Stimulated activated CD8-positive, alpha-beta memory T cell treated with anti-CD3 and anti-CD28 coated beads, Interleukin-12 subunit alpha, Interleukin-12 subunit beta, amount 100 ng/mL, for 24 hours (primary cell): Measurements from ENCODE around the gene MYF6.

Experiments
- DNase-seq: peaks from one replicate; pipeline ENCODE4 v3.0.0-alpha.2; 2020; ENCODE audit errors: extremely low read depth

Gene MYF6

DNA sequence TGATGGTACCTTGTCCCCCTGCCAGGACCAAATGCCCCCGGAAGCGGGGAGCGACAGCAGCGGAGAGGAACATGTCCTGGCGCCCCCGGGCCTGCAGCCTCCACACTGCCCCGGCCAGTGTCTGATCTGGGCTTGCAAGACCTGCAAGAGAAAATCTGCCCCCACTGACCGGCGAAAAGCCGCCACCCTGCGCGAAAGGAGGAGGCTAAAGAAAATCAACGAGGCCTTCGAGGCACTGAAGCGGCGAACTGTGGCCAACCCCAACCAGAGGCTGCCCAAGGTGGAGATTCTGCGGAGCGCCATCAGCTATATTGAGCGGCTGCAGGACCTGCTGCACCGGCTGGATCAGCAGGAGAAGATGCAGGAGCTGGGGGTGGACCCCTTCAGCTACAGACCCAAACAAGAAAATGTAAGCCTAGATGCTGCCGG, 410 bp downstream of the MYF6 start:
- no peak for DNase-seq

DNA sequence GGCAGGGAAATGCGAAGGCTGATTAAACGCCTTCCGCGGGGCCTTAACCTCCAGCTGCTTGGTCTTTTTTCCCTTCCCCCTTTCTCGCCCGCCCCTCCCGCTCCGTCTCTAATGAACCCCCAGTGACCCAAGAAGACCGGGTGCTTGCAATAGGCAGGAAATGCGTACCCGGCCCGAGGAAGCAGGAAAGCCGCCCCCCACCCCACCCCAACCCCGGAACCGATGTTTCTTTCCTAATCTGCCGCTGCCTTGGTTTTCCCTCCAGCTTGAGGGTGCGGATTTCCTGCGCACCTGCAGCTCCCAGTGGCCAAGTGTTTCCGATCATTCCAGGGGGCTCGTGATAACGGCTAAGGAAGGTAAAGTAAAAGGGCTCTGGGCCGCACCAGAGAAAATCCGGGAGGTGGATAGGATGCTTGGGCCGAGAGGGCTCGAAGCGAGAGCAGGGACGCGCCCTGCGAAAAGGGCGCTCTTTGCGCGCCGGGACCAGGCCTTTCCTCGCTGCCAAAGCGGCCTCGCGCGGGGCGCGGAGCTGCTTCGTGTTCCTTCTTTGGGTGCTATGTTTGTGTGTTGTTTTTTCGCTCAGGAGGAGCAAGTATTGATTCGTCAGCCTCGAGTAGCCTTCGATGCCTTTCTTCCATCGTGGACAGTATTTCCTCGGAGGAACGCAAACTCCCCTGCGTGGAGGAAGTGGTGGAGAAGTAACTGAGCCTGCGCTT, 983 bp downstream of the MYF6 start:
- no peak for DNase-seq

DNA sequence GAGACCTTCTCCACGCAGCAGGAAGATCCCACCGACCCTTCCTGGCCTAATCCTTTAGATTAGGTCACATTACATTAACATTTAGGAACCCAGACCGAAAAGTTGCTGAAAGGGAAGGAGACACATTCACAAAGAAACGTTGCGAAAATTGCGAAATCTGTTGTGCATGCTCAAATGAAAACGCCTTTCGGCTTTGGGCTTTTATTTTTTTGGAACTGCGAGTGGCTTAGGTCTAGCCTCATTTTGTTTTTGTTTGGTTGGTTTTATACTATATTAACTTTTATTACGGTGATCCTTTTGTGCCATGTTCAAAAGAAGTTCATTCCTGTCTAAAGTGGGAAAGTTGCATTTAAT, 1.5 kb downstream of the MYF6 start:
- no peak for DNase-seq

DNA sequence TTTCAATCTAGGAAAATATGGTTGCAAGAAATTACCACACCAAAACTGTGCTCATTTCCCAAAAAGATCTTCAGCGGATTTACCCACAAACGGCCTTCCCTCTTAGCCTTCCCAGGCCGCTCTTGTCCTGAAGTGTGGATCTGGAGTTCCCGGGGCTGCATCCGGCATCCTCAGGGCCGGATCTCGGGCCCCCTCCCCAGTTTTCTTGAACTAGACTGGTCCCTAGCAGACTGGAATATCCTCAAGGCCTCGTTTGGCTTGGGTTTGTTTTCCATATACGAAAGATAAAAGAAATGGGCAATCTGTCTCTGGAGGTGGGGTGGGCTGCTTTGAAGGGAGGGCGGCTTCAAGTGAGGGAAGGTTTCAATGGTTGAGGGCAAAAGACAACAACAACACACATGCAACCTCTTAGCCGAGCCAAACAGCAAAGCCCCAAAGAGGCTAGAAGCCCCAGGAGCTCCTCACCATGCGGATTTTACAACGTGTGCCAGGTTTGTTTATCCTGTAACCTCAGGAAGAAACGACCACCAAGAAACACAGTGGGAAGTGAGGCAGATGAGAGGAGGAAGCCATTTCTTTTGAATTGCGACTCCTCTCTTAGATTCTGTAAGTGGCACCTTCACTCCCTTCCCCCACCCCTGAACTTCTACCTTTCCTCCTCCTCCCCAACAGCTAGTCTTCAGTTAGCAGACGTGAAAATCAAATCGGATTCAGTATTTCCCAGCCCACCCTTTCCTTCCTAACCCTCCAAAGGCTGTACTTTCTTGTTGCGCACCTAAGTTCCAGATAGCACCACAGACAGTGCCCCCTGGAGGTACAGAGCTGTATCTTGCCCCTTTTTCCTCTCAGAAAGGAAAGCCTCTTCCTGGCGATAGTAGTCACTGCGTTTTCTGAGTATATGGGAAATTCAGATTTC, 2.6 kb downstream of the MYF6 start:
- DNase-seq = no peak

DNA sequence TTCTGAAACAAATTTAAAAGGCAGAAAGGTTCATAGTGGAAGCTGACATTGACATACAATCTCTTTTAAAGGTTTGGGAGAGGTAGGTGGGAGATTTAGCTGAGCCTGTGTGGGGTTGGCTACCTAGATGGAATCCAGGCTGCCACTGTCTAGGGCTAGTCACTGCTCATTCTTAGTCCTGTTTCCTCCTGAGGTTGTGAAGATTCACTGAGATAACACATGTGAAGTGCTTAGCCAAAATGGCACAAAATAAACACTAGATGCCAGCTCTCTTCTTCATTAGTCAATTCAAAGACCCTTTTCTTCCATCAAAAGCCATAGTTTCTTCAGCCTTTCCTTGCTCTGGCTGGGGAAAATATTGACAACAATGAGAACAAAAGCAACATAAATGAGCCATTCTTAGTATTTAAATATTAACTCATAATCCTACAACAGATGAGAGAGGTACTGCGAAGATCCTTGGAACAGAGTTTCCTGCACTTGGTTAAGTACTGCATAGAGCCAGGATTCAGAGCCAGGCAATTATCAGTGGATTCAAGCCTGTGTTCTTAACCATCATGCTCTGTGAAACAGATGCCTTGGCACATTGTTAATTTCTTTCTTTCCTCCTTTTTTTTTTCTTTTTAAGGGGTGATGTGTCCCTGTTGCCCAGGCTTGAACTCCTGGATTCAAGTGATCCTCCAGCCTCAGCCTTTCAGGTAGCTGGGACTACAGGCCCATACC, 3.5 kb downstream of the MYF6 start:
- DNase-seq = no peak

DNA sequence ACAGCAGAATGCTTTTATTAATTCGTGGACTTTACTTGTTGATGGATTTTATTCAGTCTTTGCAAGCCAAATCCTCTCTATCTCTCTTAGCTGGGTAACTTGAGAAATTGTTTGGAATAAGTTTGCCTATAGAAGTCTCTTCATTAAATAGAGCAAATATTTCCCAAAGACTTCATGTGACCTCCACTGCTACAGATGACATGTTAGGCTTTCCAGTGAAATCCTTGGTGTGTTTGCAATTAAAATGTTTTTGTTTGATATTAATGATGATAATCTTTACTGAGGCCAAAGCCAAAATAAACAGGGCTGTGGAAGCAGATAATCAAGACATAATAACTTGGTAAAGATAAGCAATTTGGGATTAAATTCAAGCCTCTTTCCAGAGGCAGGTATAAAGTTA, 4.4 kb downstream of the MYF6 start:
- DNase-seq = no peak

DNA sequence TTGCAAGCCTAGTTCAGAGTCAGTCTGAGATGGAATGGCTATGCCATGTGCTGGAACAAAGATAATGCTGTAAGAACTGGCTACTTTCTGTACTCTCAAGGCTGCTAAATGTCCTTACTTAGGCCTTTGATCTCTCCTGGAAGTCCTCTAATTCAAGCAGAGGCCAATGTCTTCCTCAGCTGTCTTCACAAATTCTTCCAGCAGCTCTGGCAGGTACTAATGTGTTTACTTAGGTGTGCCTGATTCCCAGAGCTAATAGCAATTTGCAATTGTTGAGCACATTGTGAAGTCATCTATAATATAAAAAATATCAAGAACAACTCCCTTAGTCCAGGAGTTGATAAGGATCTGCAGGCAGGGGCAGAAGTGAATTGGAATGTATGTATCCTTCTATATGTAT, 5.4 kb downstream of the MYF6 start:
- DNase-seq = no peak

DNA sequence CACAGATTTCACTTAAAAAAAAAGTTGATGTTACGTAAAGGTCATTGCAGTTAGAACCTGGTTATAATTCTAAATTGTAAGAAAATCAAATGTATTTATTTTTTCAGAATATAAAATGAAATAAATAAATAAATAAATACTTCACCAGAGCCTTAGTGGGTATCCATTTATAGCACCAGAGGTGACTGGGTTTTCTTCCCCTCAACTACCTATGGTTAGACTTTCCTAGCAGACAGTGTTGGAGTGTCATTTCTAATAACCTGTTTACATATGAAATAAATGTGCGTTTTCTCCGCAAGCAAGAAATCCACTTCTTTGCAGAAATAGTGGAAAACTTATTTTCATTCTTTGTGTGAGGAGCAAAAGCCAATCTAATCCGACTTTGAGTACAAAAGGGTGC, 6.0 kb downstream of the MYF6 start:
- no peak for DNase-seq

DNA sequence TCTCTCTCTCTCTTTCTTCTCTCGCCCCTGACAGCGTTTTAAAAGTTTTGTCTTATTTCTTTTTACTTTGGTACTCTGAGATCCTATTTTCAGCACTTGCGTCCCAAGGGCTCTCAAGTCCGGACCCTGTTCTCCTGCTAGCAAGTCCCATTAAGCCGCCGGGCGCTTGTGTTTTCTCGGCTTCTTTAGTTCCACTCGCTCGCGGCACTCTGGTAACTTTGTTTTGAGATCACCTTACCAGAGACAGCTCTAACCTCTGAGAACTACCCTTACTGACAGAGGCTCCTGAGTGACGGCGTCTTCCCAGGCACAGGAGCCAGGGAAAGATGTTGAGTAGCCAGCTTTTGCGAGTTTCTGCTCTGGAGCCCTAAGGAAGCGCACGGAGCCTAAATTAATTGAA, 6.6 kb downstream of the MYF6 start:
- no peak for DNase-seq

DNA sequence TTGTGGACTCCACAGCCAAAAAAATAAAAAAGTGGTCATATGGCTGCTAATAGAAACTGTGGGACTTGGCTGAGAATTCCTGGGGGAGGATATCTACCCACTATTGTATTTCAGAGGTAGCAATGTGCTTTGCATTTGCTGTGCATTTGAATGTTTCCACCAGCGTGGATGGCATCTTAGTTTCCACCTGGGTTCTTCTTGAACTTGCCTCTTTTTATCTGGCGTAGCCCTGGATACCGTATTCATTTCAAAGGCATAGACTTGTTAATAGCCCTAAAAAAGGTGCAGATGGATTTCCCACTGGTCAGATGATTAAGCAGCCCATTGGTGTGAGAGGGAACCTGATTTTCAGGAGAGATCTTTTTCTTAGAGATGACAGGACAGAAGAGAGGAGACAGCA, 7.4 kb downstream of the MYF6 start:
- no peak for DNase-seq

DNA sequence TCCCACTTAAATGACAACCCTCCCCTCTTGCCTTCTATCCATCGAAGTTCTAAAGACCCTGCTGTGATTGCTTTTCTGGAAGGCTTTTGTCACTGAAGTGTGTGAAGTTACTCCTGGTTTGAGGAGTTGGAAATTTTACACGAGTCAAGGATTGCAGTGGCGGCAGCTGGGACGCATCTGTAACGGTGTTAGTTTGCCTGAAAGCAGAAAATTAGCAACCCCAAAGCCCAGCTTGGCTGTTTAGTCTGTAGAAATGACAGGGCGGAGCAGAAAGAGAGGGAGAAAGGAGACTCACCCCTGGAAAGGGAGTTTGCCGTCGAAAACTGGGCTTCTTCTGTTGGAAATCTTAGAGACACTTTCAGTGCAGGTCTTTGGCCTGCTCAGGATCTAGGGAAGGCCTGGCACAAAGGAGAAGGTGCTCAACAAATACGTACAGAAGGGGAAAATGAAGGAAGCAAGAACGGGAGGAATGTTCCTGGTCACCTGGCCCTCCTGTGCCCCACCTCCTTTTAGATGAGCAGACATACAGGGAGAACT, 8.3 kb downstream of the MYF6 start:
- no peak for DNase-seq

DNA sequence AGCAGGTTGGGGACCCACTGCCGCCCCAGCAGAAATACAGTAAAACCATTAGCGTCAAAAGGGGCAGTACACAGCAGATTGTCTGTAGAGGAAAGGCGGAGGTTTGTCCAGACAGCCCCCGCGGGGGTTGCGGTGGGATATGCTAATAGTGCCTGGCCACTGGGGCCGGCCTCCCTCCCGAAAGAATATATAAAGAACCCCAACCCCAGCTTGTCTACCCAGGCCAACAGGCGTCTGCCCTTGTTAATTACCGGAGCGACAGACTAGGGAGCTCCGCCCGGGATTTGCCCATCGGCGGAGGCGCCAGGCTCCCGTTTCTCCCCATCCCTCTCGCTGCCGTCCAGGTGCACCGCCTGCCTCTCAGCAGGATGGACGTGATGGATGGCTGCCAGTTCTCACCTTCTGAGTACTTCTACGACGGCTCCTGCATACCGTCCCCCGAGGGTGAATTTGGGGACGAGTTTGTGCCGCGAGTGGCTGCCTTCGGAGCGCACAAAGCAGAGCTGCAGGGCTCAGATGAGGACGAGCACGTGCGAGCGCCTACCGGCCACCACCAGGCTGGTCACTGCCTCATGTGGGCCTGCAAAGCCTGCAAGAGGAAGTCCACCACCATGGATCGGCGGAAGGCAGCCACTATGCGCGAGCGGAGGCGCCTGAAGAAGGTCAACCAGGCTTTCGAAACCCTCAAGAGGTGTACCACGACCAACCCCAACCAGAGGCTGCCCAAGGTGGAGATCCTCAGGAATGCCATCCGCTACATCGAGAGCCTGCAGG, 9.4 kb downstream of the MYF6 start, which contains the start of gene MYF5:
Gene MYF5, plus strand, starts transcription at position 217 of the 774 bp plus-strand sequence. Its CDS starts 152 bp downstream, at position 369.
- DNase-seq = no peak

DNA sequence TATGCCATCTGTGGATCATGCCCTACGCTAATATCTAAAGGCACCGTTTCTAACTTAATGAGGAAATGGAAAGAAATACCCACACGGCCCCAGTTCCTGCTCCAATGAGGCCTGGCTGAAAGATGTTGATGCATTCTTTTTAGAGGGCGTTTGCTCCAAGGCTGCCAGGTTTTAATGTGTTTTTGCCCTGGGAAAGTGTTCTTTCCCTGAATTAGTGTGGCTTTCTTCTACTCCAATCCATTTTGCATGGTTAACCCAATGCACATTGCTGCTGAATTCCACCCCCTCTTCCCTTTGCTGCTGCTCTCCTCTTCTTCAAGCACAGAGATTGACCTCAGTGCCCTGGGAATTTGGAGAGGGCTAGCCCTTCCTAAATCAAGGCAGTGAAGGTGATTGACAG, 10.4 kb downstream of the MYF6 start:
- DNase-seq = no peak

DNA sequence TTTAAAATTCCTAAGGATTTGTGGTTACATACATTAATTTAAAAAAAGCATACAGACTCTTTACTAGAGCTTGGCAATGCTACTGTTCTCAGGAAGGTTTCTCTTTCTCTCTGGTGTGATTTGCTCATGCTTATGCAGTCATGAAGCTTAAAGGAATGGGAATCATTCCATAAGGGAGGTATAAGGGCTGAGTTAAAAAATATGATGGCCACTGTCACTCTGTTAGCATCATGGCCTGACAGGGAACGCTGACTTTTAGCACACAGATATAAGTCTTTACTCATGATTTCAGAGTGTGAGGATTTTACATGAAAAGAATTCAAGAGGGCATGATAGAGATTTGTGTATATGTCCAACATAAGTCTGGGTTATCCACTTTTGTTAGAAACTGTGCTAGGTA, 13.1 kb downstream of the MYF6 start:
- DNase-seq = no peak

DNA sequence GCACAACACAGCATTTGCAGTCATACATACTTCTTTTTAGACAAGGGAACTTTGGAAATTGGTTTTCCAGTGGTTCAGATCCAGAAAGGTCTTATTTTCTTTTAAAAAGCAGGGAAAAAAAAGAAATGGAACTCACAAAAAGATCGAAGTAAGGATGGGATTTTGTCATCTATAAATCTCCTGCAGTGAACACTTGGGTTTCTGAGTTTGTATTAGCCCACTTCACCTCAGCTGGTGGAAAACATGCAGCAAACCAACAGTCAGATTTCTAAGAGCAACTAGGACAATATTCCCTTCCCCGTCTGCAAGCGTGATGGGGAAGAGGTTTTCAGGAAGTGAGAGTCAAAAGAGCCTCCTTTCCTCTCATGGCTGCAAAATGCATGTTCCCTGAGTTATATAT, 13.9 kb downstream of the MYF6 start:
- no peak for DNase-seq

DNA sequence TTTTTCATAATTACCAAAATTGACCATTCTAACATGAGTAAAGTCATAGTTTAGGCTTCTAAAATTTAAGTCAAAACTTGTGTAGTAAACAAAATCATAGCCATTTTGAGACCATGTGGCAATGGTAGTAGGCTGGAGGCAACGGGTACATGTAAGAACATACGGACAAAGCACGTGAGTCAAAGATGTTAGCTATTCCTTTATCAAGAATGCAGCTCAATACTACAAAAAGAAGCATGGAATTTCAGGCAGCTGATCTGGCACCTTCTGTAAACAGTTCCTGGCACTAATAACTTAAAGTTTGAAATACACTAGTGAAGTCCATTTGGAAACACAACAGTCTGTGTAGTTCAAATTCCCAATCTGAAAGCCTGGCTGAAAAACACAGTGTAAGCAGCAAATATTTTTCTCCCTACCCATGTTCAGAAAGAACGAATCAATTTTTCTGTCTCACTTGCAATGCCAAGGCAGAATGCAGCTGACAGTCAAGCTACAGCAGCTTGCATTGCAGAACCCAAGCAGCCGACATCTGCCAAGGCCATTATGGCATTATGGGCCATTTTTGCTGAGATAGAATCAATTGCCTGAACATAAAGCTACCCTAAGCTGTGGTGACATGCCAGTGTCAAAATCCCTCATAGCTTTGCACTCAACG, 38.5 kb downstream of the MYF6 start:
- no peak for DNase-seq

DNA sequence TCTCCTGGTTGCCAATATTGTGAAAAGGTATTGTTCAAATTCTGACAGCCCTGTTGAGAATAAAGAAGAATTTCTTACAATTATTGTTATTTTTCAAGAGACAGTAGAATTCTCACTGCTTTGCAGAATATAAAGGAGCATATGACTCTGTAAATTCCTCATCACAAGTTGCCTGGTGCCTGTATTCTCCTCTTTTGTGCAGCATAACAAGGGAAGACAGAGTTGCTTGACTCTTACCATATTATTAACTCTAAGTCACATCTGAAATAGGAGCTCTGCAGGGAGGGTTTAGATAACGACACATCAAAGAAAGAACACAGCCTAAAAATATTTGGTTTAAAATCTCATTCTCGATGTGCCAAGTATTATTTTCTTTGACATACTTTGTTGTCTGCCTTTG, 40.4 kb downstream of the MYF6 start:
- no peak for DNase-seq

DNA sequence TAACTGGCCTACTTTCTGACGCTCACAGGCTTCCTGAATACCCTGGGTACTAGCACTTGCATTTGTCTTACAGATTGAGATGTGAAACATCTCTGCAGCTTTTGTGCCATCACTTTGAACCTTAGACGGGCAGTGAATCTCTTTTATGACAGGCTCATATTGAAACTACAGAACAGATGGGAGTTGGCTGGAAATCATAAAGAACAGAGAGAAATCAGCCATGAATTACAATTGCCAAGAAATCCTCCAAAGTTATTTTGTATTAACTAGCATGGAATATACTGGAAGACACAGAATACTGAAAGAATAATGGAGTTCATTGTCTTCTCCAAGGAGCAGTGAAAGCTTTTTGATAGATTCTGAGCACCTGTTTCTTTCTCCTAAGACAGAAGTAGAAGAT, 42.0 kb downstream of the MYF6 start:
- DNase-seq = no peak

DNA sequence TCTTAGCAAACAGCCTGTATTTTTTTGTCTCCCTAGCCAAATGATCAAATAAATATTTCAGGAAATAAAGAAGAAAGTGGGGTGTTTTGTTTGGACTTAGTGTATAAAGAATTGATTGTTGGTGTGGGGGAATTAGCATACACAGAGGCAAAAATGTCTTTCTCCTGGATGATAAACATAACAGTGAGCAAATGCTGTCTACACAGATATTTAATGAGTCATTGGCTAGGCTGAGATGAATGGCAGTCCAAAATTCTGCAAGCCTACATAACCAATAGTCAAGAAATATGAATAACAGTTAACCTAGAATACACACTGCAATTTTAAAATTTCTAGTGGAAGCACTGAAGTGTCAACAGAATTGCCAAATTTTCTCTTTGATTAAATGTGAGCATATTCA, 45.0 kb downstream of the MYF6 start:
- DNase-seq = no peak

DNA sequence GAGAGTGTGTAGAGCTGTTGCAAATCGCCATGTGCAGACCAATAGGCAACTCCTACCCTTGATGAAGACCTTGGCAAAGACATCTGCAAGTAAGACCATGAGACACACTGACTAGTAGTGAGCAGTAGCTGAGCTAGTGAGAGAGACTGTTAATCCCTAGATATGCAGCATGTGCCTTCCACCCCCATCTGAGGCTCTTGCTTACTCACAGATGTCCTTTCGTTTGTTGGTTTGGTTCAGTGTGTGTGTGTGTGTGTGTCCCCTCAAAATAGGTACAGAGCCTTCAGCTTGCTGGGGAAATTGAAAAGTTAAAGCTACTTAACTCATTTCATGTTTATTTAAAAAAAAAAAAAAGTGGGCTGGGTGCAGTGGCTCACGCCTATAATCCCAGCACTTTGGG, 46.8 kb downstream of the MYF6 start:
- no peak for DNase-seq

DNA sequence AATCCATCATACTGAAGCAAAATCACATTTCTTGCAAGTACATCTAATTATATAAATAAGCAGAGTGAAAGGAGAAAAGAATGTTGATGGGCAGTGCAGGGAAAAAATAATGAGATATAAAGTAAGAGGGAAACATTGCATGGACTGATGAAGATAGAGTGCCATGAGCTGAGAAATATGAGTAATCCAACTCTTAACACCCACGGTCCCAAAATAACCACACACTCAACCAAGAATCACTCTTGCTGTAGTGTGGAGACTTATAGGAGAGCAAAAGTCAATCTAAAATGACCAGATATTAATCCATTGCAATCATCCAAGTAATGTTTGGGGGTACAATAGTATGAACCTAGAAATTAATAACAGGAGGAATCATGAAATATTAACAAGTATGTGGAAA, 49.4 kb downstream of the MYF6 start:
- DNase-seq = no peak
